Cortex of kidney (tissue), 1 donor: ENCODE measurements around the gene EXOSC6.
"Not testable (repeated sequence)": the region's sequence is repeated elsewhere in the genome, so short reads cannot be mapped to it uniquely, and the experiment has no call there.

ENCODE experiments used
- DNase-seq: peaks from one replicate; lab custom pipeline; 2025; lab: John Stamatoyannopoulos, UW

The EXOSC6 gene

DNA sequence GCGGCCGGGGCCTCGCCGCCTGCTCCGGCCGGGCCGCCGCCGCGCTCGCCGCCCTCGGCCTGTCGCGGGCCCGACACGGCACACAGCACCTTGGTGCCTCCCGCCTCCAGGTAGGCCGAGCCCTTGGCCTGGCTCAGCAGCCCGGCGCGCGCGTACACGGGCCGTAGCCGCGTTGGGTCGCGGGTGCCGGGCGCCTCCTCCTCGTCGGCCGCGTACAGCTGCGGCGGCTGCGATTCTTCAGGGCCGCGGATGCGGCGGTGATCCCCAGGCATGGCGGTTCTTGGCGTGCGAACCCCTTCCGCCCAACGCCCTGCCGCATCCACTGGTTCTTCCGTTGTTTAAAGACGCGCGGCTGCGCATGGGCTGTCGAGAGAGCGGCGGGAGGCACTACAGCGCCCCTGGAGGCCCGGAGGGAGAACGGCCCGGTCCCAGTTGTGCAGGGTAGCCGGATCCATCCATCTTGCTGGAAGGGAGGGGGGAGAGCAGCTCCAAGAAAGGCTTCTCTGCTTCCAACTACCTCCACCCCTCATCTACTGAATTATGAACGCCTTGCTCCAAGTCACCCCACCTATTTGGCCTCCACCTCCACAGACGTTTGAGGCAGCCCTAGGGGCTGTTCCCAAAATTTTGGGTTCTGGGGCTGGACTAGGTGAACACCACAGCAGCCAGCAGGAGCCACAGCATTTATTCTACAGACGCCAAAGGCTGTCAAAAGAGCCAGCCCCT lies at the start of gene EXOSC6:
EXOSC6 (minus strand) TSS at position 312 of the 726 bp plus-strand sequence; CDS start at position 272, 40 bp downstream.
- DNase-seq = no peak

DNA sequence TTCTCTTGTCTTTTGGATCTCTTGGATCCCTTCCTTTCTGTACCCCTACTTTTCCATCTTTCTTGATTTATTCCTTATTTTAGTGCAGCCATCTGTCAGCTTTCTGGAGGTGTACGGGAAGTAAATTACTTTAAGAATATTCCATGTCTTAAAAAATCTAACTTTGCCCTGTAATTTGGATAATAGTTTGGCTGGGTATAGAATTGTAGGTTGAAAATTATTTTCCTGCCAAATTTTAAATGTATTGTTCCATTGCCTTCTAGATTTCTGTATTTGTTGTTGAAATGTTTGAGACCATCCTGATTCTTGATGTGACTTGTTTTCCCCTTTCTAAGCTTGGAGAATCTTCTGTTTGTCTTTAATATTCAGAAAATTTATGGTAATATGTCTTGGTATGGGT lies 49.4 kb upstream of the EXOSC6 start:
- no peak for DNase-seq

DNA sequence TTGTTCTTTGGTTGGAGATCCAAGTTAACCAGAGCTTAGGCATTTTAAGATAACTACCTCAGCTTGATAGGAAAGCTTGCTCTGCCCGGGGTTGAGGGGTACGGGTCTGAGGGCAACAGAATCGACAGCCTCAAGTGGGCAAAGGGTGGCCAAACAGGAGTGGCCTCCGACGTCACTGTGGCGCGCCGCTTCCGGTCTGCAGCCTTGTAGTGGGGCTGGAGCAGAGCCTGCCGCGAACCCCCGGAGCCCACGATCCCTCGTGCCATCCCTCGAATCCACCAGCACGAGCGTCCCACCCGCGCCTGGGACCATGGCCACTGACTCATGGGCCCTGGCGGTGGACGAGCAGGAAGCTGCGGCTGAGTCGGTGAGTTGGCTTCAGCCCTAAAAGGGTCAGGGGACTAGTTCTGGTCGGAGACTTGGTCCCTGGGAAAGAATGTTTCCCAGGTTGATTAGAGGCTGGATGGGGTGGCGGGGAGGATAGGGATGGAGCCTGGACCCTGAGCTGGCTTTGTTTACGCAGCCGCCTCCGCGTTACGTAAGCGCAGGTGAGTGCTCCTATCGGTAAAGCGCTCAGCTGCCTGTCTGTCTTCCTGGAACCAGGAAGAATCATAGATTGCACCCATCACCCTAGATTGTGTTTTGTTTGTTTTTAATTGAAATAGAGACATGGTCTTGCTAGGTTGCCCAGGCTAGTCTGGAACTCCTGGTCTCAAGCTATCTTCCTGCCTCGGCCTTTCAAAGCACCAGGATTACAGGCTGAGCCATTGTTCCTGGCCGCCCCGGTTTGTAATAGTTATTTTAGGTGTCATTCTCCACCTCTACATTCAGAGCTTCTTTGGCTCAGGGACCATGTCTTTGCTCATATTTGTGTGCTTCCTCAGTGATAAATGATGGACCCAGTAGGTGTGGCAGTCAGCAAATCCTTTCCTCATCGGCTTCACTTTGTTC lies 47.5 kb upstream of the EXOSC6 start, which contains the start of gene DDX19B:
DDX19B (plus strand) TSS at position 199 of the 951 bp plus-strand sequence; CDS start at position 311, 112 bp downstream.
- DNase-seq = no peak

DNA sequence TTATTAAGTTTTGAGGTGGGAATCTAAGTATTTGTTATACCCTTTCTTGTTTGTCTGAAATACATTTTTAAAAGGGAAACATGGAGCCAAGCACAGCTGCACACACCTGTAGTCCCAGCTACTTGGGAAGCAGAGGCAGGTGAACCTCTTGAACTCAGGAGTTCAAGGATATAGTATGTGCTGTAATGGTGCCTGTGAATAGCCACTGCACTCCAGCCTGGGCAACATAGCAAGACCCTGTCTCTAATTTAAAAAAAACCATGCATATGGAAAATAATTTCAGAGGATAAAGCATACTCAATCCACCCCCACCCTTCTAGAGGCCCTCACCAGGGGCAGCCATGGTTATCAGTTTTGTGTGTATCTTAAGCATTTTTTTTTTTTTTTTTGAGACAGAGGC lies 43.9 kb upstream of the EXOSC6 start:
- no peak for DNase-seq

DNA sequence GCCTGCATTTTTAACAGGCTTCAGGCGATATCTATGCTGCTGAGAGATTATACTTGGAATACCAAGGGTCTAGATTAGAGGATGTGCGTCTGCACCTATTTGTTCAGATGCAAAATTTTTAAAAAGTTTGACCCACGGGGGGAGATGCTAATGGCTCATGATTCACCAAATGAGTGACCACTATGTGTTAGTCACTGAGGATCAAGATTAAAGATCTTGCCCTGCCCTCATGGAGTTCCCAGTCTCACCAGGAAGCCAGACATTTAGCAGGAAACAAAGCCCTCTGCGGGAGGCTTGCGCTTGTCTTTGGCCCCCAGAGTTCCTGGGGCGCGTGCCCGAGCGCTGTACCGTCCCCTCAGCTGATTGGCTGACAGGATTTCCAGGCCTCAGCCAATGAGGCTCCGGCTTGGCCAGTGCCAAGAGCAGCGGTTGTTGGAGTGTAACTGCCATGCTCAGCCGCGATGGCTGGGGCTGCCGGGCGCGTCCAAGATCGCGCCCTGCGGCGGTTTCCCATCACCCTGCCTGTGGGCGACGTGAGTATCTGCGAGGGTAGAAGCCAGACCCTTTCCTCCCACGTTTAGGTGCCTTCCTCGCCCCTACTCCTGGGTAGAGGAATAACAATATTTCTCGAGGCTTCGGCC lies 42.8 kb upstream of the EXOSC6 start:
- no peak for DNase-seq

DNA sequence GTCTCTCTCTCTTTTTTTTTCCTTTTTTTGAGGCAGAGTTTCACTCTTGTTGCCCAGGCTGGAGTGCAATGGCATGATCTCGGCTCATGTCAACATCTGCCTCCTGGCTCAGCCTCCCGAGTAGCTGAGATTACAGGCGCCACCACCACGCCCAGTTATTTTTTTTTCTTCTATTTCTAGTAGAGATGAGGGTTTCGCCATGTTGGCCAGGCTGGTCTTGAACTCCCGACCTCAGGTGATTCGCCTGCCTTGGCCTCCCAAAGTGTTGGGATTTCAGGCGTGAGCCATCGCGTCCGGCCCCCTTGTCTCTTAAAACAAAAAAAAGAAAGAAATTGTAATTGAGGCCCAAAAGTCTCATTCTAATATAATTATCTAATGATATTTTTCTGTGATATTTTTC lies 40.4 kb upstream of the EXOSC6 start:
- not testable (repeated sequence) for DNase-seq

DNA sequence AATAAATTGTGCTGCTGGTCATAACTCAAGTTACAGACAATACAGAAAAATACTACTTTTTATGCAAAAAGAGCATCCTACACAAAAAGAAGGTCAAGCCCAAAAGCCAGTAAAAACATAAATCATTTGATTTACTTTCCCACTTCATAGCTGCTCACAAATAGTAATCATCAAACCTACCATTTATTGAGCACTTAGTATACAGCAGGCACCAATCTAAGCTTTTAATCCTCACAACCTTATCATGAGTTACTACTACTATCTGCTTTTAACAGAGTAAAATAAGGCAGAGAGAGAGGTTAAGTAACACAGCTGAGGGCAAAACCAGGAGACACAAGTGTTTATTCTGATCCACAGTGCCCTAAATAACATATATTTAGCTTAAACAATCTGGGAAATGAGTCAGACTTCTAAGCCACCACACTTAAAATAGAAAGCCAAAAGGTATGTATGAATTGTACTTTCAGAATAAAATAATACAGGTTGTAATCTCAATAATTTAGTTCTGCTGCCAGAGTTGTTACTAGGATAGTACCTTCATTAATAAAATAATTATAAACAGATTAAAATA lies 39.3 kb upstream of the EXOSC6 start:
- no peak for DNase-seq

DNA sequence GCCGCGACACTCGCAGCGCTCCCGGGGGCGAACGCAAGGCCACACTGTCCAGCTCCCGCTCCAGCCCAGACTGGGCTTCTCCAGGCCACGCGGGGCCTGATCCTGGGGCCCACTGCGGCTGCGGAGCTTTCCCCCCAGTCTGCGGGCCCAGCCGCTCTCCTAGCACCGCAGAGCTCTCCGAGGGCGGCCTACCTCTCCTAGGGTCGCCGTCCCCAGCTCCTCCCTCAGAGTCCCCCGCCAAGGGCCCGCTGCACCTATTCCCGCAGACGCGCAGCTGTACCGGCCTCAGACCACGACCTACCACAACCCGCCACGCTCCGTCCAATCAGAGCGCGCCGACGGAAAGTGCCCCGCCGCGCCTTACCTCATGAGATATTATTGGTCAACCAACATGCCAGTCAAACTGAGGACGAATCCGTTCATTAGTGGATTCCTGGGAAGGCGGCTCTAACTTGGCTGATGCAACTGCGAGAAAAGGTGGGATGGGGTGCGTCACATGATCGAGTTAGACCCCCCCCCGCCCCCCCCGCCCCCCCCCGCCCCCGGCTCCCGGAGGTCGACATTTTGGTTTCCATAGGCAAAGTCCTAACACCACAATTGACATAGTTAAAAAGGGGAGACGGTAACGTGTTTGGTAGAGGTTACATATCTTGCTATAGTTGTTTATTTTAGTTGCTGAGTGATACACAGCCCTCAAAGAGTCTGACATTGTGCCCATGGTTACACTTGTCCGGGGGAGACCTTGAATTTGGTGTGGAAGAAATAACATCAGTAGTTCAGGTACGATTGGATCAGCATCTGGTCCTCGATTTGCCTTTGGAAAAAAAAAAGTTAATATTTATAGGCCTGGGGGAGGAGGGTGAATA lies 37.7 kb upstream of the EXOSC6 start, which contains the start of gene AARS1:
AARS1 (minus strand) TSS at position 278 of the 866 bp plus-strand sequence. CDS start 6,743 bp downstream, outside the sequence.
- peak; percentile 57 for DNase-seq

DNA sequence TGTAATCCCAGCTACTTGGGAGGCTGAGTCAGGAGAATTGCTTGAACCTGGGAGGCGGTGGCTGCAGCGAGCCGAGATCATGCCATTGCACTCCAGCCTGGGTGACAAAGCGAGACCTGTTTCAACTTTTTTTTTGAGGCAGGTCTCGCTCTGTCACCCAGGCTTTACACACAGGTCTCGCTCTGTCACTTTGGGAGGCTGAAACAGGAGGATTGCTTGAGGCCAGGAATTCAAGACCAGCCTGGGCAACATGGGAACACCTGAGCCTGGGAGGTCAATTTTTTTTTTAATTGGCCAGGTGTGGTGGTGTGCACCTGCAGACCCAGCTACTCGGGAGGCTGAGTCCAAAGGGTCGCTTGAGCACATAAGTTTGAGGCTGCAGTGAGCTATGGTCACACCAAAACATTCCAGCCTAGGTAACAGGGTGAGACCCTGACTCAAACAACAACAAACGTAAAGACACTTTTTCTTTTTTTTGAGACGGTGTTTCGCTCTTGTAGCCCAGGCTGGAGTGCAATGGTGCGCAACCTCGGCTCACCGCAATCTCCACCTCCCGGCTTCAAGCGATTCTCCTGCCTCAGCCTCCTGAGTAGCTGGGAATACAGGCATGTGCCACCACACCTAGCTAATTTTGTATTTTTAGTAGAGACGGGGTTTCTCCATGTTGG lies 35.7 kb upstream of the EXOSC6 start:
- DNase-seq = not testable (repeated sequence)

DNA sequence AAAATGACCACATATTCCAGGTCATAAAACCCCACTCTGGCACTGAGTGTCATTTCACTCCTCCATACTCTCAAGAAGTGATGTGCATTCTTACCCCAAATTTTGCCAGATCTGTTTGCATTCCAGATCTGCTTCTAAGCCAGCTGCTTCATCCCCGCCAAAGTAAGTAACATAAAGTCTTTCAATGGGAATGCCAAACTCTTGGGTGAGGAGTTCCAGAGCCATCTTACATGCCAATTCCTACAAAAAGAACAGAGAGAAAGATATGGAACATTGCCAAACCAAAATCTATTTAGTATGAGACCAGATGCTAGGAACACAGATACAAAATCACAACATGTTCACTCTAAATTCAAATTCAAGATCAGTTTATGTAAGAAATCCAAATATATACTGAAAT lies 24.7 kb upstream of the EXOSC6 start:
- DNase-seq = no peak

DNA sequence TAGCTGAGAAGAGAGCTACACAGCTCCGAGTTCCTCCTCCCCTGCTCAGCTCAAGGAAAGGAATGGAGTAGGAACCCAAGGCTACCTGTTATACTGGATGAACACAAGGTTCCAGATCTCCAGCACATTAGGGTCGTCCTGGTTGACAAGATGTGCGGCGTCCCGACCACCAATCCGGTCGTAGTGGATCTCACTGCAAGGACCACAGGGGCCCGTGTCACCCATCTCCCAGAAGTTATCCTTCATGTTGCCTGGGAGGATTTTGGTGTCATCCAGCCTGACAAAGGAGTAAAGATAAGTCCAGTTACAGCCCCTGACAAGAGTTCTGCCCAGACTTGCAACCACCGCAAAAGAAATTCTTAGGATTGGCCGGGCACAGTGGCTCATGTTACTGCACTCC lies 20.0 kb upstream of the EXOSC6 start:
- DNase-seq = no peak

DNA sequence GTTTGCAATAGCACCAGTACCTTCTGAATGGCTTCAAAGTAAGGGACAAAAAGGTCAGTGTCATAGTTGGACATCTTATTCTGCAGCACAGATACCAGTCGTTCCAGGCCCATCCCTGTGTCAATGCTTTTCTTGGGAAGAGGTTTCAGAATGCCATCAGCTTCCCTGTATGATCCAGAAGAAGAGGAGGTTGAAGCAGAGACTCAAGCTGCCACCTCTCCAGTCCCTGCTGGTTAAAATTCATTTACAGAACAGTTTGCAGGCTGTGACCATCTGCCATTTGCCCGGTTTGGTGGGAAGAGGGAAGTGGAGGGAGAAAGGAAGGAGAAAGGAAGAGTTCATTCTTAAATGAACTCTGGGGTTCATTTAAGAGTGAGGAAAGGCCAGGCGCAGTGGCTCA lies 18.4 kb upstream of the EXOSC6 start:
- no peak for DNase-seq

DNA sequence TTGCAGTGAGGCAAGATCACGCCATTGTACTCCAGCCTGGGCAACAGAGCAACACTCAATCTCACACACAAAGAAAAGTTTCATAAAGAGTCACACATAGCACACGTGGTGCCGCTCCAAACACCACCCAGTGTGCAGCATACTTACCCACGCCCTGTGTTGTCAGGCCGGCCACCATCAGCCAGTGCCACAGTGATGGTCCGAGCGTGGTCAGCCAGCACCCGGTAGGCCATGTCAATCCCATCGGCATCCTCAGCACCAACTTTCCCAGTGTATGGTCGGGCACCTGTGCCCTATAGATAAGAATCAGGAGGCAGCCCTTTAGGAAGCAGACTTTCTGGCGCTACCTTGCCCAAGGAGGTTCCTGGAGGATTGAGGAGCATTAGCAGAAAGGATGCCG lies 17.7 kb upstream of the EXOSC6 start:
- no peak for DNase-seq

DNA sequence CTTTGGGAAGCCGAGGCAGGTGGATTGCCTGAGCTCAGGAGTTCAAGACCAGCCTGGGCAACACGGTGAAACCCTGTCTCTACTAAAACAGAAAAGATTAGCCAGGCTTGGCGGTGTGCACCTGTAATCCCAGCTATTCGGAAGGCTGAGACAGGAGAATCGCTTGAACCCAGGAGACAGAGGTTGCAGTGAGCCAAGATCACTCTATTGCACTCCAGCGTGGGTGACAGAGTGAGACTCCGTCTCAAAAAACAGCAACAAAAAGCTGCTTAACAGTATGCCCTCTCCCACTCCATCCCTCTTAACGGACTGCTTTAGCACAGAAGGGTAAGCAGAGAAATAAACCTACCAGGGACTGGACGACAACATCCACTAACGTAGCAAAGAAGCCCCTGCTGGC lies 16.2 kb upstream of the EXOSC6 start:
- not testable (repeated sequence) for DNase-seq

DNA sequence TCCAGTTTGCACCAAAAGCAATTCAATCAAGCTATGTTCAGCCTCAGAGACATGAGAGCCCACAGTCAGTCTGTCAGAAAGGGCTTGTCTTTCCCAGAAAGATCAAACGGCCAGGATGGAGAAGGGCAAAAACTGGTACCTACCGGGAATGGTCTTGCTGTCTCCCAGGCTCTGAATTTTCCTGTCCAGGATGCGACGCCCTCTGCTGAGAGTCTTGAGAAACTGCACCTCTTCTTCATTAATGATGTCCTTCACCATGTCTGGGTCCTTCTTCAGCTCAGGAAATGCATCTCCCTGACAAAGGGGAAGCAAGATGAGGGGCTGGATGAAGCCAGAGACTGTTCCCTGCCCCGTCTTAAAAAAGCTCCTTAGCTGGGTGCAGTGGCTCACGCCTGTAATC lies 15.8 kb upstream of the EXOSC6 start:
- no peak for DNase-seq

DNA sequence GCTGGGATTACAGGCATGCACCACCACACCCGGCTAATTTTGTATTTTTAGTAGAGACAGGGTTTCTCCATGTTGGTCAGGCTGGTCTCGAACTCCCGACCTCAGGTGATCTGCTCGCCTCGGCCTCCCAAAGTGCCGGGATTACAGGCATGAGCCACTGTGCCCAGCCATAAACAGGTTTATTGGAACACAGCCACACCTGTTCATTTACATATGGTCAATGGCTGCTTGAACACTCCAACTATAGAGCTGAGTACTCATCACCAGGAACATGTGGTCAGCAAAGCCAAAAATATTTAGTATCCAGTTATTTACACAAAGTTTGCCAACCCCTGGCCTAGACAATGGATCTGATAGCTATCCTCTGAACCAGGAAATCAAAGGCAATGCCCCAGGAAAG lies 8.2 kb upstream of the EXOSC6 start:
- not testable (repeated sequence) for DNase-seq

DNA sequence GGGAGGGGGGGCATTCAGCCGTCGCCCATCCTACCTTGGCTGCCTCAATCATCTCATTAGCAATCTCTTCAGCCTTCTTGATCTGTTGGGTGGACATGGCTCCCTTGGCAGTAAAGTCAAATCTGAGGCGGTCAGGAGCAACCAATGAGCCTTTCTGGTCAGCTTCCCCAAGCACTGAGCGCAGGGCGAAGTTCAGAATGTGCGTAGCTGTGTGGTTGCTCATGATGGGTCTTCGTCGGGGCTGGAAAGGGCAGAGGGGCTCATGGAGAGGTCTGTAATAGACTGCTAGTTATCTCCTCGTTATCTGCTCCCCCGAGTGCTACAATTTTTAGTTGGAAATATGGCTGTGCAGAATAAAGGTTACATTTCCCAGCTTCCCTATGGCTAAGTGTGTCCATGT lies 7.2 kb upstream of the EXOSC6 start:
- no peak for DNase-seq

DNA sequence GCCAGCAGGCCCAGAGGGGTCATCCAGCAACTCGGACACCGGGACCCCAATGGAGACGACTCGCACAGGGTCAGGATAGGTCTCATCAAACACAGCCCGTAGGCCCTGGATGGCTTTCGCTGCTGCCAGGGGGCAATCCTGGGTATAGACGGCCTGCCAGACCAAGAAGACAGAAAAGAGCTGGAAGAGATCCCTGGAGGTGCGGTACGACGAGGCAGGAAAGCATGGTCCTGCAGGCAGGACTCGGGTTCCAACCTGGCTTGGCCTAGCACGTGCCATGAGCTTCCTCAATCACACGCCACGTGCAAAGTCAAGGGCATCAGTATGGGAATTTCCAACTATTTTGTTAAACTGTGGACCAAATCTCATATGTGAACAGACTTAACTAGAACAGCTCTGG lies 6.3 kb upstream of the EXOSC6 start:
- no peak for DNase-seq

DNA sequence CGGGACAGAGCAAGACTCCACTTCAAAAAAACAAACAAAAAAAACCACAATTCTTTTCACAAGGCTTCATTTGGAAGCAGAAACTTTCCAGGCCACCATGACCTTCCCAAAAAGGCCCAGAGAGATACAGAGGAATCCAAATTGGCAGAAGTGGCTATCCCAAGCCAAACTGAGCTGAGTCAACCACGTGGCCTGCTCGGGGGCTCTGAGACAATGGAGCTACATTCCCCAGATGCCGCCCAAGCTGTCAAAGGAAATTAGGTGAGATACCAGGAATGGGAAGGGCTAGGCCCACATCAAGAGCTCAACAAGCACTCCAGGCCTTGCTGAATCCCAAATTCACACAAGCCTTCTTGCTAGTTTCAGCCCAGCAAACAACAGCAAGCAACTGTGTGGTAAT lies 5.7 kb upstream of the EXOSC6 start:
- DNase-seq = no peak

DNA sequence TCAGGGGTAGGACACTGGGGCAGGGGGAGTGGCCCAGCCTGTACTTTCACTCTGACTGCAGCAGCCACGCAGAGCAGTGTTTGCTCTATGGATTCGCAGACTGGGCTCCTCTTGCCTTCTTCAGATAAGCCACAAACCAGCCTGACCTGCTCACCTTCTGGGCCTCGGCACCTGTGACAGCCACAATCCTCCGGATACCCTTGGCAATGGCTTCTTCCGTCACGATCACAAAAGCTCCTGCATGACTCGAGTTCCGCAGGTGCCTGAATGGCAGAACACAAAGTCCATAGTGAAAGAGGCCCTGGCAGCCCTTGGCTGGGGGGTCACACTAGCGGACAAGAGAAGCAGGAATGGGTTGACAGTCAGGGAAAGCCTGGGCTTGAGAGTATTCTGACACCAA lies 3.8 kb upstream of the EXOSC6 start:
- DNase-seq = no peak

DNA sequence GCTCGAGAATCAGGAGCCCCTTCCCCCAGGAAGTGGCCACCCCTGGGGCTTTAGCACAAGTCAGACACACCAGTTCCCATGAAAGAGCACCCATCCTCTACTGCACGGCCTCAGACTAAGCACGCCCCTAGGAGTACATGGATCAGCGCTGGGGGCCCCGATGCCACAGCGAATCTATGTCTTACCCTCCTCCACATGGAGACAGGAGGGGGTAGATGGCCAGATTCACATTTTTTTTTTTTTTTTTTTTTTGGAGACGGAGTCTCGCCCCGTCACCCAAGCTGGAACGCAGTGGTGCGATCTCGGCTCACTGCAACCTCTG lies 3.2 kb upstream of the EXOSC6 start:
- no peak for DNase-seq
